Measurements from ENCODE around the gene BCAS3.

Gene BCAS3

GRCh38 chr17:60909405-60909804 lies 231.8 kb downstream of the BCAS3 start:
- no peaks in the 10 kb centered on the region for H3K27me3 ChIP-seq (ENCODE audit: insufficient read depth, low read length)
- H3F3A ChIP-seq (ENCODE audit: insufficient read depth, low read length), result no peaks in the 10 kb centered on the region
- no peak overlapping the region for H2AFZ ChIP-seq (ENCODE audit: low read length)
- no peak overlapping the region for H3K9ac ChIP-seq (ENCODE audit: low read length)
- no peaks in the 10 kb centered on the region for H3K4me1 ChIP-seq (ENCODE audit: insufficient read depth, low read length, severe bottlenecking)
- no peaks in the 10 kb centered on the region for H4K20me1 ChIP-seq (ENCODE audit: insufficient read depth, low read length)
- no peaks in the 10 kb centered on the region for H3K9me3 ChIP-seq (ENCODE audit: low read length)
- no peaks in the 10 kb centered on the region for H3K79me2 ChIP-seq (ENCODE audit: insufficient read depth, low read length)
- no peak overlapping the region for H3K27ac ChIP-seq (ENCODE audit: low read depth, low read length, poor library complexity, severe bottlenecking)
- H3K9me2 ChIP-seq (ENCODE audit: low read depth, low read length), result no peaks in the 10 kb centered on the region
- H3K4me3 ChIP-seq (ENCODE audit: low read depth, low read length, poor library complexity, severe bottlenecking), result no peak overlapping the region
- H3K36me3 ChIP-seq (ENCODE audit: insufficient read depth, low read length), result peaks cover 21% of the 10 kb centered on the region
- TF ChIP-seq CTCF (IDR thresholded peaks at IDR 0.05; ENCODE audit: low read length) (no peak), EZH2 (IDR thresholded peaks at IDR 0.05; ENCODE audit: borderline replicate concordance, low read length) (no peak)
- H3K4me2 ChIP-seq (ENCODE audit: low read length), result no peak overlapping the region

GRCh38 chr17:60910415-60910814 lies 232.8 kb downstream of the BCAS3 start:
- Histone ChIP-seq H3K36me3 (ENCODE audit: insufficient read depth, low read length) (peaks cover 14% of the 10 kb centered on the region; the same call in 1 of the 2 replicates), H3K4me3 (ENCODE audit: low read depth, low read length, poor library complexity, severe bottlenecking) (no peak overlapping the region), H3K27ac (ENCODE audit: low read depth, low read length, poor library complexity, severe bottlenecking) (no peak overlapping the region), H4K20me1 (ENCODE audit: insufficient read depth, low read length) (no peaks in the 10 kb centered on the region), H3K9ac (ENCODE audit: low read length) (no peak overlapping the region), H3K9me3 (ENCODE audit: low read length) (no peaks in the 10 kb centered on the region), H3K4me1 (ENCODE audit: insufficient read depth, low read length, severe bottlenecking) (no peaks in the 10 kb centered on the region), H3K9me2 (ENCODE audit: low read depth, low read length) (no peaks in the 10 kb centered on the region), H3K27me3 (ENCODE audit: insufficient read depth, low read length) (no peaks in the 10 kb centered on the region), H3F3A (ENCODE audit: insufficient read depth, low read length) (no peaks in the 10 kb centered on the region), H3K4me2 (ENCODE audit: low read length) (no peak overlapping the region), H3K79me2 (ENCODE audit: insufficient read depth, low read length) (no peaks in the 10 kb centered on the region), H2AFZ (ENCODE audit: low read length) (no peak overlapping the region)
- TF ChIP-seq EZH2 (IDR thresholded peaks at IDR 0.05; ENCODE audit: borderline replicate concordance, low read length), result no peak
- TF ChIP-seq CTCF (IDR thresholded peaks at IDR 0.05; ENCODE audit: low read length), result no peak

GRCh38 chr17:60914078-60914477 lies 236.4 kb downstream of the BCAS3 start:
- Histone ChIP-seq H3K36me3 (ENCODE audit: insufficient read depth, low read length) (peaks cover 19% of the 10 kb centered on the region; the same call in 1 of the 2 replicates), H2AFZ (ENCODE audit: low read length) (no peak overlapping the region), H3K4me1 (ENCODE audit: insufficient read depth, low read length, severe bottlenecking) (no peaks in the 10 kb centered on the region), H3K27me3 (ENCODE audit: insufficient read depth, low read length) (no peaks in the 10 kb centered on the region), H3K27ac (ENCODE audit: low read depth, low read length, poor library complexity, severe bottlenecking) (no peak overlapping the region), H3K79me2 (ENCODE audit: insufficient read depth, low read length) (no peaks in the 10 kb centered on the region), H3K9ac (ENCODE audit: low read length) (no peak overlapping the region), H3K4me2 (ENCODE audit: low read length) (no peak overlapping the region), H3F3A (ENCODE audit: insufficient read depth, low read length) (no peaks in the 10 kb centered on the region), H3K4me3 (ENCODE audit: low read depth, low read length, poor library complexity, severe bottlenecking) (no peak overlapping the region), H4K20me1 (ENCODE audit: insufficient read depth, low read length) (no peaks in the 10 kb centered on the region), H3K9me2 (ENCODE audit: low read depth, low read length) (no peaks in the 10 kb centered on the region), H3K9me3 (ENCODE audit: low read length) (peaks cover 5% of the 10 kb centered on the region)
- TF ChIP-seq EZH2 (IDR thresholded peaks at IDR 0.05; ENCODE audit: borderline replicate concordance, low read length) (no peak), CTCF (IDR thresholded peaks at IDR 0.05; ENCODE audit: low read length) (no peak)

Measured in OCI-LY1 (cell line).